ENCODE measurements around the gene HOXD1. TPM values are rescaled to one million over a fixed set of nuclear protein-coding genes. Genes with fewer than 3 reads are reported as not detected.

Gene HOXD1
- total and polyA plus RNA-seq, 8 donors = 0.08 to 0.29 (median 0.20) TPM

DNA sequence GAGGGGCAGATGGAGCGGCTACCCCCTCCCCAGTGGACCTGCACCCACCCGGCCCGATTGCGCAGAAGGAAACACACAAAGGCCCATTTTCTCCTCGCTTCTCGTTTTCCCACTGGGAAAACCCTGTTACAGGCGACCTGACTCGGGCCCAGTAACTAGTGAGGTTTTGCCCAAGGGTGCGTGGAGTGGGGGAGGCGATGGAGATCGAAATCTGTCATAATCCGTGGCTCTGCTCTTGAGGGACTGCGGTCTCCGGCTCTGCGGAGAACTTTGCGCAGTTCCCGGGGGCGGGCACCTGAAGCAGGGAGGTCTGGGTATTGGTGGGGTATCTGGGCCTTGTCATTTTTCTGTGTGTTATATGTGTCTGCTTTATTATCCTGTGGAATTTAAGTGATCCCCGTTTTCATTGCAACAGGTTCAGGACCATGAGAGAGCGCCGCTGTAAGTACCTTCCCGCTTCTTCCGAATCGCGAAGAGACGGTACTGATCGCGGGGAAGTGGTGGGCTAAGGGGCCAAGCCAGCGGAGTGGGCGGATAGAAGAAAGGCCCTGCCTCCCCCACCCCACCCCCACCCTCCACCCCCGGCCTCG is 41.2 kb upstream of the HOXD1 start:
- no peaks in the 10 kb centered on the region for H3K36me3 ChIP-seq
- TF ChIP-seq, protein P1, sequence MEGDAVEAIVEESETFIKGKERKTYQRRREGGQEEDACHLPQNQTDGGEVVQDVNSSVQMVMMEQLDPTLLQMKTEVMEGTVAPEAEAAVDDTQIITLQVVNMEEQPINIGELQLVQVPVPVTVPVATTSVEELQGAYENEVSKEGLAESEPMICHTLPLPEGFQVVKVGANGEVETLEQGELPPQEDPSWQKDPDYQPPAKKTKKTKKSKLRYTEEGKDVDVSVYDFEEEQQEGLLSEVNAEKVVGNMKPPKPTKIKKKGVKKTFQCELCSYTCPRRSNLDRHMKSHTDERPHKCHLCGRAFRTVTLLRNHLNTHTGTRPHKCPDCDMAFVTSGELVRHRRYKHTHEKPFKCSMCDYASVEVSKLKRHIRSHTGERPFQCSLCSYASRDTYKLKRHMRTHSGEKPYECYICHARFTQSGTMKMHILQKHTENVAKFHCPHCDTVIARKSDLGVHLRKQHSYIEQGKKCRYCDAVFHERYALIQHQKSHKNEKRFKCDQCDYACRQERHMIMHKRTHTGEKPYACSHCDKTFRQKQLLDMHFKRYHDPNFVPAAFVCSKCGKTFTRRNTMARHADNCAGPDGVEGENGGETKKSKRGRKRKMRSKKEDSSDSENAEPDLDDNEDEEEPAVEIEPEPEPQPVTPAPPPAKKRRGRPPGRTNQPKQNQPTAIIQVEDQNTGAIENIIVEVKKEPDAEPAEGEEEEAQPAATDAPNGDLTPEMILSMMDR (IDR thresholded peaks at IDR 0.05) = no peak
- ATAC-seq = no peak
- H3K27ac ChIP-seq = no peak overlapping the region
- no peak for FAIRE-seq
- H3K4me1 ChIP-seq = no peaks in the 10 kb centered on the region
- no peak for DNase-seq
- H3K27me3 ChIP-seq = peaks cover 0 to 15% (median 5%) of the 10 kb centered on the region in 4 donors
- 9 to 15% methylated on average over 29 to 32 of the region's 32 CpGs for WGBS, 2 donors
- H3K9me3 ChIP-seq = no peaks in the 10 kb centered on the region
- no peak overlapping the region for H3K4me3 ChIP-seq
- intact Hi-C loops (cut with DNase I) = loop anchor here in 1 of 3 donors (10.0 kb wide), 1 partner anchor 497 kb away; no protein-coding TSS in a partner anchor

GRCh38 chr2:176147800-176148496 is 40.5 kb upstream of the HOXD1 start:
- H3K9me3 ChIP-seq = no peaks in the 10 kb centered on the region
- FAIRE-seq (no peak), ATAC-seq (no peak), DNase-seq (peak in 1 of 6 donors; percentile 52)
- TF ChIP-seq, protein P1 (IDR thresholded peaks at IDR 0.05) = no peak
- no peaks in the 10 kb centered on the region for H3K36me3 ChIP-seq
- no peak overlapping the region for H3K4me3 ChIP-seq
- WGBS, 2 donors = 11% methylated on average over 30 to 31 of the region's 31 CpGs
- H3K27ac ChIP-seq = no peak overlapping the region
- no peaks in the 10 kb centered on the region for H3K4me1 ChIP-seq
- H3K27me3 ChIP-seq = peaks cover 0 to 21% (median 8%) of the 10 kb centered on the region in 4 donors
- intact Hi-C loops (cut with DNase I) = loop anchor here in 1 of 3 donors (10.0 kb wide), 1 partner anchor 497 kb away; no protein-coding TSS in a partner anchor

DNA sequence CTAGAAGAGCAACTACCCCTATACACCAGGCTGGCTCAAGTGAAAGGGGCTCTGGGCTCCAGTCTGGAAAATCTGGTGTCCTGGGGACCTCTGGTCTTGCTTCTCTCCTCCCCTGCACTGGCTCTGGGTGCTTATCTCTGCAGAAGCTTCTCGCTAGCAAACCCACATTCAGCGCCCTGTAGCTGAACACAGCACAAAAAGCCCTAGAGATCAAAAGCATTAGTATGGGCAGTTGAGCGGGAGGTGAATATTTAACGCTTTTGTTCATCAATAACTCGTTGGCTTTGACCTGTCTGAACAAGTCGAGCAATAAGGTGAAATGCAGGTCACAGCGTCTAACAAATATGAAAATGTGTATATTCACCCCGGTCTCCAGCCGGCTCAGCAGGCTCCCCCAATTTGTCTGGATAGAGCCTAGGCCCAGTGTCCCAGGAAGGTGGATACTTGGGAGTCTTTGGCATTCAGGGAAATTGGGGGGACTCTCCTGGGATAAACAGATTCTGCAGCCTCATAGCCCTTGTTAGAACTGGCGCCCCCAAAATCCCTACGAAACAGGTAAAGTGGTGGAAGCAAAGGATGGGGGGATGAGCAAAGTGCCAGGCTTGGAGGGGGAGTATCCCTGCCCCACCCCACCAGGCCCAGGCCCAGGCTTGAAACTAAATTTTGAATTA is 39.6 kb upstream of the HOXD1 start:
- FAIRE-seq (no peak), ATAC-seq (no peak), DNase-seq (no peak)
- Histone ChIP-seq H3K9me3 (no peaks in the 10 kb centered on the region), H3K4me1 (no peaks in the 10 kb centered on the region), H3K4me3 (no peak overlapping the region), H3K27ac (no peak overlapping the region), H3K36me3 (no peaks in the 10 kb centered on the region), H3K27me3 (peaks cover 0 to 24% (median 8%) of the 10 kb centered on the region in 4 donors)
- intact Hi-C loops (cut with DNase I) = loop anchor here in 1 of 3 donors (10.0 kb wide), 1 partner anchor 496 kb away; no protein-coding TSS in a partner anchor
- TF ChIP-seq, protein P1 (IDR thresholded peaks at IDR 0.05) = no peak
- 18% methylated on average over 11 of the region's 11 CpGs for WGBS, 2 donors

DNA sequence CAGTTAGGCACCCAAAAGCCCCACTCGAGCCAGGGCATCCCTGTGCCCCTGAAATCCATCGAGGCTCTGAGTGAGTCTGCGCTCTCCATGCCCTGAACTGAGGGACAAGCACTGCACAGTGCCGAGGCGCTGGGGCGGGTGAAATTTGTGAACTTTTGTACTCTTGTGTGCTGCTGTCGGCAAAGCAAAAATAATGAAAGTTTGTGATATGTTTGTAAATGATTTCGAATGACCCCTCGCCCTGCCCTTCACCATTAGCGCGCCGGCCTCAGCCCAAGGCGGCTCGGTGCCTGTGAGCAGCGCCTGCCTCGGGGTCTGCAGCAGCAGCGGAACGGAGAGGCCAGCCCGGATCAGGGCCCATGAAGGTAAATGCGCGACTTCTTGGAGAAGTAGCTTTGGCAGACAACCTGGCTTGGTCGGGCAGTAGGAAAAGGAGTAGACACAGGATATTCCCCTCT is 39.0 kb upstream of the HOXD1 start:
- H3K9me3 ChIP-seq = no peaks in the 10 kb centered on the region
- intact Hi-C loops (cut with DNase I) = loop anchor here in 1 of 3 donors (10.0 kb wide), 1 partner anchor 495 kb away; no protein-coding TSS in a partner anchor
- no peaks in the 10 kb centered on the region for H3K4me1 ChIP-seq
- 13 to 15% methylated on average over 22 of the region's 22 CpGs for WGBS, 2 donors
- FAIRE-seq (no peak), DNase-seq (no peak), ATAC-seq (no peak)
- H3K4me3 ChIP-seq = no peak overlapping the region
- H3K36me3 ChIP-seq = no peaks in the 10 kb centered on the region
- TF ChIP-seq, protein P1 (IDR thresholded peaks at IDR 0.05) = no peak
- peaks cover 0 to 25% (median 10%) of the 10 kb centered on the region in 4 donors for H3K27me3 ChIP-seq
- H3K27ac ChIP-seq = no peak overlapping the region

All from pancreas (tissue), 10 donors.